HG03280 (cell line): Measurements from ENCODE around the gene MACROD2.
"Not testable (repeated sequence)": the region's sequence is repeated elsewhere in the genome, so short reads cannot be mapped to it uniquely, and the experiment has no call there.

Source experiments
- ATAC-seq: cut with Tn5 transposase; IDR thresholded peaks from one replicate; pipeline ENCODE4 v1.9.1; 2021; ENCODE audit warnings: mild to moderate bottlenecking, moderate library complexity; ENCODE audit not compliant: unreplicated experiment

The MACROD2 gene

DNA sequence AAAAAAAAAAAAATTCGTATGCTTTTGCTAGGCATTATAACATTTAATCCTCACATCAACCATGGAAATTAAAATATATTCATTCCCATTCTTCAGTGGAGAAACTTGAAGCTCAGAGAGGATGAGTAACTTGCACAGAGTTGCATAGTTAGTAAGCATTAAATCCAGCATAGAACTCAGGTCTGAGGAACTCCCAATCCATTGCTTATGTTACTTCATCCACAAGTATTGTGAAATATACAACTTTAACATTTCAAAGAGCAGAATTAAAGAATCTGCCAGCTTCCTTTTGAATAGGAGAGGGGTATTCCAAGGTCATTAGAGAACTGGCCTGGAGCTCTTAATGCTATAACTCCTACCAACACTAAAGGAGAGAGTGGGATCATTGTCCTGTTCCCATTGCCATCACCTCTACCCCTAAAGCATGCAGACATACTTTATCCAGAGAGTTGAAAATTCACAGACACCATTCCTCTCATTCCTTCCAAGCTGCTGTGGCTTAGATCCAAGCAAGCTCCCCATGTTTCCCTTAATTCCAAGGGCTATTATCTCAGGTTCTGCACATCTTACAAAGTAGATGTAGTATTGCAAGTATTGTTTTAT, 250.2 kb downstream of the MACROD2 start:
- no peak for ATAC-seq

DNA sequence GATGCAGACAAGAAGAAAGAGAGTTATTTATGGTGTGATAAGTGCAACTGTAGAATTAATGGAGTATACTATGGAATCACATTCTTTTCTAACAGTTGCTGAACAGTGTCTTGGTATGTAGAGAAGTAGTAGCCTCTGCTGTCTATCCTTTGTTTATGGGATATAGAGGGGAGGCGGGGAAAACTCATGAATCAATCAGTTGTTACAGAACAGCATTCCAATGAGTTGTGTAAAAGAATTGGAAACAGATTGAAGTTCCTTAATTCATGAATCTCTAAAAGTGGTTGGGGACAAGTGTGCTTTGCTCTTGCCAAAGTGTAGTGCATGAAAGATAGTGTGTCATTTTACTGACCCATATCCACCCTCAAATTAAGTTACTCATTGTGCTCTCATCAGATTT, 264.4 kb downstream of the MACROD2 start:
- no peak for ATAC-seq

DNA sequence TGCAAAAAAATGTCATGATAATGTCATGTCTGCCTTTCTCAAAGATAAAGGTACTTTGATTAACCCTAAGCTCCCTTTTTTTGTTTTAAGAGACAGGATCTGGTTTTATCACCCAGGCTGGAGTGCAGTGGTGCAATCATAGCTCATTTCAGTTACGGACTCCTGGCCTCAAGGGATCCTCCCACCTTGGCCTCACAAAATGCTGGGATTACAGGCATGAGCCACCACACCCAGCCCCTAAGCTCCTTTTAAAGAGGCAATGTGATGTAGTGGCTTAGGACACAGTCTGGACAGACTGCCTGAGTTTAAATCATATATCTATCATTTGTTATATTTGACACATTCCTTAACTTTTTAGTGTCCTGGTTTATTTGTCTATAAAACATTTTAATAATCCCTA, 265.1 kb downstream of the MACROD2 start:
- no peak for ATAC-seq

DNA sequence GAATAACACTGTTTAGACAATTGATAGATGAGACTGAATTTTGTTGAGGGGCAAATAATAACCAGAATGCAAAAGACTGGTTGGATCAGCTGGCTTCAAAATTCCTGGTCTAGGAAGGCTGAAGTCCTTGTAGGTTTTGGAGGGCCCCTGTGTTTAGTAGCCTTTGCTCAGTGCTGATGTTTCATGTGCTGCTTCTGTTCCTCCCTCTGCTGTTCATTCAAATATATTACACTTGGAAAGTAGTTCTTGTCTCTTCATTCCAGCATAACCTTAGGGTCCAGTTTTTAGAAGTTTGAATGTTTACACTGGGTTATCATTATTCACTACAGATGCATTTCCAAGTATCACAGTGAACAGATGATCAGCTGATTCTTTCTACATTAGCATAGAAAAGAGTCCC, 269.6 kb downstream of the MACROD2 start:
- no peak for ATAC-seq

DNA sequence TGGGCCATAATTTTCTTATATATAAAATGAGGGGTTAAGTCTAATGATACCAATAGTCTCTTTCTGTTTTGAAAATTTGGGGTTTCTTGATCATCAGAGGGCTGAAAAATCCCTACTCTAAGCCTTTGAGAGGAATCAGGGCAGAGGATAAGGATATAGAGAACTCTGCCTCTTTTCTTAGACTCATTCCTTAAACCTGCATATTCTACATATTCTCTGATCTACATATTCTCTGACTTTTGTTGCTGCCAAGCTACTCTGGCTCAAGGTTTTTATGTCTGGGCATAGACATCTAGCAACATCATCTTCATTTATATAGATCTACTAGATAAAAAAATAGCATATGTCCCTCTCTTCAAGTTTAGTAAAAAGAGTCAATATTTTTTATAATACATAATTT, 270.9 kb downstream of the MACROD2 start:
- no peak for ATAC-seq

DNA sequence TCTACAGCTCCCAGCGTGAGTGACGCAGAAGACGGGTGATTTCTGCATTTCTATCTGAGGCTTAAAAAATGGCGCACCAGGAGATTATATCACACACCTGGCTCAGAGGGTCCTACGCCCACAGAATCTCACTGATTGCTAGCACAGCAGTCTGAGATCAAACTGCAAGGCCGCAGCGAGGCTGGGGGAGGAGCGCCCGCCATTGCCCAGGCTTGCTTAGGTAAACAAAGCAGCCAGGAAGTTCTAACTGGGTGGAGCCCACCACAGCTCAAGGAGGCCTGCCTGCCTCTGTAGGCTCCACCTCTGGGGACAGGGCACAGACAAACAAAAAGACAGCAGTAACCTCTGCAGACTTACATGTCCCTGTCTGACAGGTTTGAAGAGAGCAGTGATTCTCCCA, 275.4 kb downstream of the MACROD2 start:
- not testable (repeated sequence) for ATAC-seq

DNA sequence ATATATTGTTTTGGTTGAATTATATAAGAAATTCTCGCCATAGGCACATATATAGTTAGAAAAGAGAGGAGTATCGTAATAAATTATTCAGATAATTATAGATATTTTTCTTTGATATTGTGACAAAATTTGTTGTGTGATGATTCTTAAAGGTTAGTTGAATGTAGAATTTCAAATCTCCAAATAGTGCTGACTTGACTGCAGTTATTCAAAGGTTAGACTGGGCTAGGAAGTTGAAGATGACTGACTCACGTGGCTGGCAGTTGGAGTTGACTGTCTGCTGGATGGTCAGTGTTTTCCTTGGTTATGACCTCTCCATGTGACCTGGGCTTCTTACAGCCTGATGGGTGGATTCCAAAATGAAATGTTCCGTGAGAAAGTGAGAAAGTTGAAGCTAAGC, 286.8 kb downstream of the MACROD2 start:
- no peak for ATAC-seq

DNA sequence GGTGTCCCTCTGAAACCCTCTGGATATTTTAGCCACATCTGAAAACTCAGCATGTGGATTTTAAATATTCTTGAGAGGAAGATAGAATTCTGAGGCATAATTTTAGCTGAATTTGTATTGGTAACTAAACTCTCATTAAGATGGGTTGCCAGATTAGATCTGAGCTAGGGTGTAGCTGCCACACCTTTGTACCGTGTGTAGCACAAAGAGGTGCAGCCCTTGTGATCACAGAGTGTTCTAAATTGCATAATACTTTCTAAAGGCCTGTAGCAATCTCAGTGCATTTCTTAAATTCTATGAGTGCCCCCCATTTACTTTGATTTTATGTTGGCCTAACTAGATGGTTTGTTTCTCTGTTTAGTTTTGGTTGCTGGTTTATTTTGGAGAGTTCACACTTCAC, 289.1 kb downstream of the MACROD2 start:
- ATAC-seq: no peak

DNA sequence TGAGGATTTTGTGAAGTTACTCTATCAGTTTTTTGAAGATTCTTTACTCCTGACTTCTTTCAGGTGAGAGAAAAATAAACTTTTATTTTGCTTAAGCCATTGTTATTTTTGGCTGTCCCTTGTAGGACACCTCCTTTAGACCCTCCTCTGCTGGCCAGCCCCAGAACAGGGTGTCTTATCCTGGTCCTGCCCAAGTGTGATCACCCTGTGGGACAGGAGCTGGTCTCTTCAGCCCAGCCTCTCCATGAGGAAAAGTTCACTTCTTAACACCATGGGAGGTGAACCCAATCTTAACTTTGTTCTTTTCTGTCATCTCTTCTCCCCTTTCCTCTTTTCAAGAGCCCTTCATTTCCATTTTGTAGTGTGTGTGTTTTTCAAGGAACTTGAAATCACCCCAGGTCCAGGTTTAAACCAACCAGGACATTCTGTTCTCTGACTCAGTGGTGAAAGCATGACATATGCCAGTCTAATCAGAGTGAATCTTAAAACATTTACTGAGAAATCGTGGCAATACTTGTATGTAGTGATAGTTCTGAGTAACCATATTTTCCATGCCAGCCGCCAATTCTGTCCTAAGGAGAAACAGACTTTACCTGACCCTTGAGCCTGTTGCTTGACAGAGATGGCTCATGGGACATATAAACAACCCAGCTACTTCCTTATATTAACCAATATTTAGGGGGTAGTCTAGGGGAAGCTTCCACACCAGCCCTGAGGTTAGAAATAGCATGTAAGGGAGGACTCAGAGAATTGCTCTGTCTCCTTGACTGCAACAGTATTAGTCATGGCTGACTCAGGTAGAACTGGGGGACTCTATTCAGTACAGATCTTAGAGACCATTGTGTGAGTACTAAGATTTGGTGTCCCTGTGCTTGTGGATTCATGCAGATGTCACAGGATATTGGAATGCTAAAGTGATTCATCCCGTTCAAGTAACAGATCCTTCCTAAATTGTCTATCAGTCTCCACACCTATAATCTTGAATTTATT, 293.3 kb downstream of the MACROD2 start:
- no peak for ATAC-seq

DNA sequence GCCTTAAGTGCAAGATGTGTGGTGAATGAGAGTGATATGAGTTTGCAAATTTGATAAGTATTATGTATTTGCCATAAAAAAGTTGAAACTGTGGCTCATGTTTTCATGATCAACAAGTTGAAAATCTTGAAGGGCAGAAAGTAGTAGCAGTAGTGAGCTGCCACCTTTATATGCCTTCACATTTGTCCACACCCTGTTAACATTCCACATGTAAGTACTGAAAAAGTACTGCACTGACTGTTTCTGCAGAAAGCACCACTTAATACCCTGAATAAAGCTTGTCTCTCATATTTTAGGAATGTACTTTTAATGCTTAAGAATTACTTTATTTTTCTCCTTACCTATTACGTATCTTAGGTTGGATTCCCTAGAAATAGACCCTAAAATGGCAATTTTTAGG, 296.2 kb downstream of the MACROD2 start:
- no peak for ATAC-seq

DNA sequence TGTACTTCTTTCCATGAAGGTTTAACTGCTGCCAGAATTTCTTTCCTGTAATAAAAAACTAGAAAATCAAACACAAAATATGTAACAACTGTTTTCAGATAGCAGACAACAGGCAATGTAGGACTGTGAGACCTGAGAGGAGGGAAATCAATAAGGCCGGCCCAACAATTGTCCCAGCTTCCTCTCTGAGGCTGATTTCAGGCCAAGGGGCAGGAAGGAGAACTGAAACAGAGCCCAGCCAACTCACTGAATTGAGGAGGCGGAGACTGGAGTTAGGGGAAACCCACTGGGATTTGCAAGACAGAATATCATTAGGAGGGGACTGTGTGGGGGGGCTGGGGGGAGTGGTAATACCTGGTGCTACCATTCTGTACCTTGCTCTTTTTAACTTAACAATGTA, 299.9 kb downstream of the MACROD2 start:
- no peak for ATAC-seq

DNA sequence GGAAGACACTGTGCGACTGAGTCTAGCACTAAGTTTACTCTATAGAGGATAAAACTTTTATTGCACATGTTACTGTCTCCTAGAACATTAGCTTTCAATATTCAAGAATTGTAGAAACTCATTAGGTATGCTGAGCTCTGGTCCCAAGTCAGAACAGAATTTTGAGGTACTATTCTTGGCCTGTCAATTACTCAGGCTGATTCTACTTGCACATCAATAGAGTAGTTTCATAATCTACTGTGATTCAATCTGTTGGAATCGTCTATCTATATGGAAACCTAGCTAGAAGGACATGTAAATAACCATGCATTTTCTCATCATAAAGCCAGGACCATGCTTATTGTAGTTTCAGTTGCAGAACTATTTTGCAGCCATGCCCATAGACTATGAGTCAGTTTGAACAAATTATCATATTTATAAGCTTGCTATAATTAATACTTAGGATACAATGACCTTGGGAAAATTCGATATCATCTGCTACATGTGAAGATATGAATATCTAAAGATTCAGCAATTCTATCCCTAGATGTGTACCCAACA, 300.5 kb downstream of the MACROD2 start:
- ATAC-seq: no peak

DNA sequence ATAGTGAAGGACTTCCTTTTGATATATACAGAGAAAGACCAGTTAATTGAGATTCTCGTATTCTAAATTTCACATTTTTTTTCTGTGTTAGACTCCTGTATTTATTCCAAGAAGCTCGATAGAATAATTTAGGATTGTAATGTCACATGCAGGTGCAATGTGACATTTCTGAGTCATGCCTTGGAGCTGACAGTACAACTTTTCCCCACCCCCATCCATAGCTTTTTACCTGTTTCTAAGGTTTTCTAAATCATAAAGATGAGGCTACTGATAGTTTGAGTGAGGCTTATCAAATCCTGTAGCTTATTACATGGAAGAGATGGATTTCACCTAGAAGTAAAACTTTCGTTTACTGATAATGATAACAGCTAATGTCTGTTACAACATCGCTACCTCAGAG, 304.5 kb downstream of the MACROD2 start:
- ATAC-seq: no peak

DNA sequence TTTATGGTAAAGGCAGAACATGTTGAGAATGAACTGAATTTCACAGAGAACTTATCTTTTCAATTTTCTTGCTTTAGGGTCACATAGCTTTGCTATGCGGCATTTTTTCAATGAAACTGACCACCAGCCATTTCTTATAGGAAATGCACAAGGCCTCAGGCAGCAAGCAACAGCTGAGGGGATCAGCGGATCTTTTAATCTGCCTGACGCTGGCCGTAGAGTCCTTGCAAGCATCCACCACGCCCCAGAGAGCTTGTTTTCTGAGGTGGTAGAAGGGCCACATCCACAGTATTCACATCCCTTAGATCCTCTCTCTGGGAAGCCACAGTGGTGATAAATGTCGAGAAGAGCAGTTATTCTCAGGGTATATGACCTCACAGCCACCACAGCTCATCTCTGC, 307.8 kb downstream of the MACROD2 start:
- no peak for ATAC-seq

DNA sequence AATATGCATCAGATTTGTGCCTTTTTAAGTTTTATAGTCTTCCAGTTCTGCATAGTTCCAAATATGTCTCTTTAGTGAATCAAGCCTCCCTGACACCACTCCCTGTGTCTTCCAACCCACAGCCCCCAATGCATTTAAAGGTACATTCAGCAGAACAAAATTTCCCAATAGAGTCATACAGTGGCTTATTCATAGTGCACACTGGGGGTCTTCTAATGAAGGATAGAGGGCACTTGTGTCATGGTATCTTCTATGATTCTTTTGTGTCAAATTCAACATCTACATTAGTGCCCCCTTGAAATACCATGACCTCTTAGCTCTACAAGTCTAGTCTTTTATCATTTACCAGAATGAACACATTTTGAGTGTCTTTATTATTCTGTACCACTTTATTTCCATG, 308.3 kb downstream of the MACROD2 start:
- no peak for ATAC-seq

DNA sequence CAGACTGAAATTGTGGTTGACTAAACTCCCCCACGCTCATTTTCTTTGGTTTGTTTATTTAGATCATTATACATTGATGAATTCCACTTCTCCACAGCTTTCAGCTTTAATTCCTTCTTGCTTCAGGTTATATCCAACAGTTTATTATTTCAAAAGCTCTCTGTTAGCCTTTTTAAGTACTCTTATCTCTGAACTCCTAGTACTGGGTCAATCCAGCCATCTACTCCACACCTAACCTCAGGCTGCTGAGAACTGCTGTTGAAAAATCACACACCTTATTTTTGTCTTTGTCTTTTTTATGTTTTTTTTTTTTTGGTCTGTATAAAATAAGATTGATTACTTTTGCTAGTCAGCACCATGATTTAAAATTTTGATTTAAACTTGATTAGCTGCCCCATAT, 309.2 kb downstream of the MACROD2 start:
- no peak for ATAC-seq

DNA sequence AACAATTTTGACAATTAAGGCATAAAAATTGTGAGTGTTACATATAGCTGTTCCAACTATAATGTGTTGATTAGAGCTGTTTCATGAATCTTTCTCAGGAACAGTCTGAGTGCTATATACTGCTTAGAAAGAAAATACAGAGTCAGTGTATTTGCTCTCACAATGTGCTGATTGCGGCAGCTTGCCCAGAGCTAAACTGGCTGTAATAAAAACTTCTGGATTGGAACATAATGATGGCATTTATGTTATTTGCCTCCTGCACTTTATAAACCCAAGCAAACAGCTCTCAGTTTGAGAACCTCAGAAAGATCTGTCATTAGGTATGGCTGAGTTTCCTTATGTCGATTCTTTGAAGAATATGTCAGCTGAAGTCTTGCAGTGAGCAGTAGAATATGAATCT, 312.6 kb downstream of the MACROD2 start:
- no peak for ATAC-seq

DNA sequence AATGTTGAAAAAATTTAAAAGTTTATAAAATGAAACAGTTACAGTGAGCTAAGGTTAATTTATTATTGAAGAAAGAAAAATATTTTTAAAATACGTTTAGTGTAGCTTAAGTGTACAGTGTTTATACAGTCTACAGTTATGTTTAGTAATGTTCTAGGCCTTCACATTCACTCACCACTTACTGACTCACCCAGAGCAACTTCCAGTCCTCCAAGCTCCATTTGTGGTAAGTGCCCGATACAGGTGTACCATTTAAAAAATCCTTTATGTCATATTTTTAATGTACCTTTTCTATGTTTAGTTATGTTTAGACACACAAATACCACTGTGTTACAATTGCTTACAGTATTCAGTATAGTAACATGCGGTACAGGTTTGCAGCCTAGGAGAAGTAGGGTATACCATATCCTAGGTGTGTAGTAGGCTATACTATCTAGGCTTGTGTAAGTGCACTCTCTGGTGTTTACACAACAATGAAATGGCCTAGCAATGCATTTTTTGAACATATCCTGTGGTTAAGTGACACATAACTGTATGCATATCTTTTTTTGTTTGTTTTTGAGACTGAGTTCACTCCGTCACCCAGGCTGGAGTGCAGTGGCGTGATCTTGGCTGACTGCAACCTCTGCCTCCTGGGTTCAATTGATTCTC, 315.8 kb downstream of the MACROD2 start:
- ATAC-seq: no peak

DNA sequence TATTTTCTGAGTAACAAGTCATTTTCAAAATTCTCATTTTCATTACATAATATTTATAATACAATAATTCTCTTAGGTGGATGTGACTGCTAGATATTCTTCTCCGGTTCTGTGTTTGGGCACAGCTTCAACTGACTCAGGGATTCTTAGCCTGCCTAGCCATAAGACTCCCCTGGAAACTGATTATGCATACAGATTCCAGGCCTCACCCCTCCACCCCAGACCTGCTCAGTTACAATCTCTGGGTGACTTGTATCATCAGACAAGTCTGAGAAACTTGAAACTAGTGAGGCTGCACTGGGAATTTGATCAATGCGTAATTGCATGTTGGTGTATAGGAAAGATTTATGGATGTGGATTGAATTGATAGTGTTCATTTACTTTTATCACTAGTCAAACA, 316.7 kb downstream of the MACROD2 start:
- ATAC-seq: no peak

DNA sequence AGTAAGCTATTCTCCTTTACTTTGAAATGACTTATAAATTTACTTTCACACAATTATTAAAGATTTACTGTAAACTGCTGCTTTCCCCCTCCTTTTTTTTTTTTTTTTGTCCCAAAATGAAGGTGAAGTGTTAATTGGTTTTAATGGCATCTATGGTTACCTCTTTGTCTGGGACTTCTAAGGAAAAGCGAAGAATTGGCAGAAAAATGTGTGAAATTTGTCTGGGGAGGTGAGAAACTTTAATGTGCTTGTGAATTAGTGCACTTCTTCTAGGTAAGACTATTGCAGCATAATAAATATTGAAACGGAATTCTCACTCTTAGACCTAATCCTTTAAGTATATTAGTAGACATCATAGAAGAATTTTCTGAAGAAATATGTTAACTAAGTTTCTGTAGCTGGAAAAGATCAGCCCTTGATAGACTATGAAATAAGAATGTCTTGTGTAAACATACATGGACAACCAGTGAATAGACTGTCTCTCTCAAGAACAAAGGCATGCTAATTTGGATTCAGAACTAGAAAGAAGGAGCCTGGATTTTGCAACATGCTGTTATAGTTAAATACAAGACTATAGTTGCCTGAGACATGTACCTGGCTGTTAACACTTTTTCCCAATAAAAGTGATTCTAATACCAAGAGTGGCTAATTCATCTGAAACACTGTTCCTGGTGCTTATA, 318.2 kb downstream of the MACROD2 start:
- no peak for ATAC-seq

DNA sequence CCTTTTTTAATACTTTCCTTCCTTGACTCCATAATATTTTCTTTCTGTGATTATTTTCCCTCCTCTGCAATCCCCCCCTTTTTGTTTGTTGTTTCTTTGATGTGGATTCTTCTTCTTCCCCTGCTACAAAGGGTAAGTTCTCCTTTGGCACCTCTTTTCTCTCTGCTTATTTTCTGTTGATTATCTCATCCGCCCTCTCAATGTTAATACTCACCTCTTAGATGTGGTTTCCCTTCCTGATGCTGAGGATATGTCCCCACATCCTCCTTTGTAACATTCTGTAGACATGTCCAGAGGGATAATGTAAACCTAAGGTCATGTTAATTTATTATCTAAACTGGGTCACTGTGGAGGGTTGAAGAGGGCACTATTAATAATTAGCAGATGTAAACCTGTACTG, 324.4 kb downstream of the MACROD2 start:
- no peak for ATAC-seq
